HG02588 (cell line): ENCODE measurements around the gene CRYGC.

Experiments used
- ATAC-seq: cut with Tn5 transposase; IDR thresholded peaks from one replicate; pipeline ENCODE4 v1.9.1; 2021; ENCODE audit warnings: mild to moderate bottlenecking, moderate library complexity; ENCODE audit not compliant: unreplicated experiment

The CRYGC gene

DNA sequence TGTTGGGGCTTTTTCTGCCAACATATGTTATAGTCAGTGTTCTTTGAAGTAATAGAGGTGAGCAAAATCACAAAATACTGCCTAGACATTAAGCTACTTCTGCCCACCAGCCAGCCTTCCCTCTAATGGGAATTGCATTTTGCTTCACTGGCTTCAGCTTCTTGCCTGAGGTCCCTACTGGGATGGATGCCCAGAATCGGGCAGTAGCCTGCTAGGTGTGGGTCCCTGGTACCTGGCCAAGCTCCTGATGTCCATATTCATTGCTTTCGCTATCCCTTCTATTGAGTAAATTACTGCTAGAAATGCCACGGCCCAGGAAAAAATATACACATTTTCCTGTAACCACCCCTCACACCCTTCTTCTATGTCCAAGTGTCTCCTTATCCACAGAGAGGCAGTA, 32.3 kb downstream of the CRYGC start:
- no peak for ATAC-seq

DNA sequence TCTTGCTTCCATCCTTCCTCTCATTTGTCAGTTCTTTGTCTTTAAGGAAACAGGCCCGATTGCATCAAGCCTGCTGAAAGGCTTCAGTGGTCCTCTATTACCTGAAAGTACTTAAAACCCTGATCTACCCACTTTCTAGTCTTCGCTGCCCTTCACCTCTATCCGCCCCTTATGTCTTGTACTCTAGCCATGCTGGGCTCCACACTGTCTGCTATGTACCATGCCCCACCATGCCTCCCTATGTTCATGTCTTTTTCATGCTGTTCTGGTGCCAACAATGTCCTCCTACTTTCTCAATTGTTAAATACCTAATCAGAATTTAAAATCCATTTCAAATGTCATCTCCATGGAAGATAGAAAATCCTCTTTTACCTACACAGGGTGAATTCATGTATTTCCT, 33.5 kb downstream of the CRYGC start:
- ATAC-seq: no peak

DNA sequence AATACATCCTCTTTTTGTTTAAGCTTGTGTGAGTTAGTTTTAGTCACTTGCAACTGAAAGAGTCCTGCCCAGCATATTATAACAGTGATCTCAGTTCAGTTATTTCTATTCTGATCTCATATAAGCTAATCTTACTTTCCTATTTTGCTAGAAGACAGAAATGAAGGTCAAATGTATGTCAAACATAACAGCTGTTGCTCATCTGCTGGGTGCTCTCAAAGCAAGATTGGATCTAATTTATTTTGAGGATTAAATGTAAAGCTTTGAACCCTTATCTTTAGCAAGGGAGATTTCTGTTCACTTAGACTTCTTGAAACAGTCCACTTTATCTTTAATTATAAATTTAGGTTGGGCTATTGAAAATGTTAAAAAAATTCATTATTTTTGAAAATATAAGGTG, 36.5 kb downstream of the CRYGC start:
- ATAC-seq: no peak

DNA sequence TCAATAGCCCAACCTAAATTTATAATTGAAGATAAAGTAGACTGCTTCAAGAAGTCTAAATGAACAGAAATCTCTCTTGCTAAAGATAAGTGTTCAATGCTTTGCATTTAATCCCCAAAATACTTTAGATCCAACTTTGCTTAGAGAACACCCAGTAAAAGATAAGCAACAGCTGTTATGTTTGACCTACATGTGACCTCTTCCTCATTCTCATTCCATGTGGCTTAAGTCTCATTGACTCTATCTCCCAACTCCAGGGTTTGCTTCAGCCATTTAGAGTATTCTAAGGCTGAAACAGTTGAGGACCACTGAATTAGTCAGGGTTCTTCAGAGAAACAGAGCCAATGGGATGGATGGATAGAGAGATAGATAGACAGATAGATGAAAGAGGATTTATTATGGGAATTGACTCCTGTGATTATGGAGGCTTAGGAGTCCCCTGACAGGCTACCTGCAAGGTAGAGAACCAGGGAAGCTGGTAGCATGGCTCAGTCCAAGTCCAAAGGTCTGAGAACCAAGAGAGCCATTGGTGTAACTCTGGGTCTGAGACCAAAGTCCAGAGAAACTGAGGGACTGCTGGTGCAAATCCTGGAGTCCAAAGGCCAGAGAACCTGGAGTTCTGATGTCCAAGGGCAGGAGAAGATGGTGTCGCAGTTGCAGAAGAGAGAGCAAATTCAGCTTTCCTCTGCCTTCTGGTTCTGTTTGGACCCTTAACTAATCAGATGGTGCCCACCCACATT, 37.4 kb downstream of the CRYGC start:
- no peak for ATAC-seq

DNA sequence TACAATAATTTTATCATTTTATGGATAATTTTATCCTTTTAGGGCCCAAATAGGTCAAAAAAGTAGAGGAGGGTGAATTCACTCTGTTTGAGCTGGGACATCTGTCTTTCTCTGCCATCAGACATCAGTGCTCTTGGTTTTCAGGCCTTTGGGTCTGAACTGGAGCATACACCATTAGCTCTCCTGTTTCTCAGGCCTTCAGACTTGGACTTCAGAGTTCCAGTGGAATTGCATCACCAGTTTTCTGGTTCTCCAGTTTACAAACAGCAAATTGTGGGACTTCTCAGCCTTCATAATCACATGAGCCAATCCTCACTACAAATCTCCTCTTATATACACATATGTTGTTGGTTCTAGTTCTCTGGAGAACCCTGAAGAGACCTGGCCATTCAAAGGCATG, 39.2 kb downstream of the CRYGC start:
- no peak for ATAC-seq

- ATAC-seq: no peak
Measured at GRCh38 chr2:208086029-208086428, 43.6 kb downstream of the CRYGC start.

DNA sequence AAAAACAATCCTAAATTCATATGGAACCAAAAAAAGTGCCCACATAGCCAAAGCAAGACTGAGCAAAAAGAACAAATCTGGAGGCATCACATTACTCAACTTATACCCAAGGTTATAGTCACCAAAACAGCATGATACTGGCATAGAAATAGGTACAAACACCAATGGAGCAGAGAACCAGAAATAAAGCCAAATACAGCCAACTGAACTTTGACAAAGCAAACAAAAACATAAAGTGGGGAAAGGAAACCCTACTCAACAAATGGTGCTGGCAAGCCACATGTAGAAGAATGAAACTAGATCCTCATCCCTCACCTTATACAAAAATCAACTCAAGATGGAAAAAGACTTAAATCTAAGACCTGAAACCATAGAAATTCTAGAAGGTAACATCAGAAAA, 45.8 kb downstream of the CRYGC start:
- ATAC-seq: no peak
